ENCODE data around the gene CORO1C. TPM values are rescaled to one million over a fixed set of nuclear protein-coding genes. Genes with fewer than 3 reads are reported as not detected.
A peak's percentile ranks its signal among the peaks of the same experiment; 100 is the strongest.

The CORO1C gene
- polyA plus RNA-seq, 1 of the 3 experiments (the other 2 are of a cell fraction): 150 TPM

DNA sequence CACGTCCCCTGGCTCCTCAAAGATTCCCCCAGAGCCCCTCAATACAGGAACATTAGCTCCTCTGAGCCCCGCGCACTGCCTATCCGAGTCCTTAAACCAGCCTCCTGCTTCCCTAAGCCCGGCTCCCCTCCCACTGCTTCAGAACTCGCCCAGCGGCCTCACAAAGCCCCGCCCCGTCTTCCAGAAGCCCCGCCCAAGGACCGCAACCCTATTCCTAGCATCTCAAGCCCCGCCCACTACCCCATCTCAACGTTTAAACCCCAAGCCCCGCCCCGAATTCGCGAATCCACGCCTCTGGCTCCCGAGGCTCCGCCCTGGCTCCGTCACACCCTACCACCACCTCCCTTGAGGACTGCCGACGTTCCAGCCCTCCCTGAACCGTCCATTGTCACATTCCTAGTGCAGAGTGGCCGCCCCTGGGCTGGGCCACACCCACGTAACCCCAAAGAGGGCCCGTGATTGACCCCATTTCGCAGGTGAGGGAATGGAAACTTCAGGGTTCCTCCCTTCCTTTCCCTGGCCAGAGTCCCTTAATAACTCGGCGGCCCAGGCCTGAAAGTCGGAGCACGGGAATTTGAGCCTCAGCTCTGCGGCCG is 646 bp upstream of the CORO1C start:
- POLR2A ChIA-PET: no interaction called here
- TF ChIP-seq, protein P1, sequence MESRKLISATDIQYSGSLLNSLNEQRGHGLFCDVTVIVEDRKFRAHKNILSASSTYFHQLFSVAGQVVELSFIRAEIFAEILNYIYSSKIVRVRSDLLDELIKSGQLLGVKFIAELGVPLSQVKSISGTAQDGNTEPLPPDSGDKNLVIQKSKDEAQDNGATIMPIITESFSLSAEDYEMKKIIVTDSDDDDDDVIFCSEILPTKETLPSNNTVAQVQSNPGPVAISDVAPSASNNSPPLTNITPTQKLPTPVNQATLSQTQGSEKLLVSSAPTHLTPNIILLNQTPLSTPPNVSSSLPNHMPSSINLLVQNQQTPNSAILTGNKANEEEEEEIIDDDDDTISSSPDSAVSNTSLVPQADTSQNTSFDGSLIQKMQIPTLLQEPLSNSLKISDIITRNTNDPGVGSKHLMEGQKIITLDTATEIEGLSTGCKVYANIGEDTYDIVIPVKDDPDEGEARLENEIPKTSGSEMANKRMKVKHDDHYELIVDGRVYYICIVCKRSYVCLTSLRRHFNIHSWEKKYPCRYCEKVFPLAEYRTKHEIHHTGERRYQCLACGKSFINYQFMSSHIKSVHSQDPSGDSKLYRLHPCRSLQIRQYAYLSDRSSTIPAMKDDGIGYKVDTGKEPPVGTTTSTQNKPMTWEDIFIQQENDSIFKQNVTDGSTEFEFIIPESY (IDR thresholded peaks at IDR 0.05; ENCODE audit: borderline replicate concordance, low read depth): no peak
- TF ChIP-seq RAD21 (IDR thresholded peaks at IDR 0.05; ENCODE audit: low read length) (no peak), SIN3A (IDR thresholded peaks at IDR 0.05; ENCODE audit: borderline replicate concordance, low read depth, low read length) (peak; percentile 5; the same call in 1 of the 2 replicates), FOXM1 (IDR thresholded peaks at IDR 0.05; ENCODE audit: low read depth) (no peak), TAF1 (IDR thresholded peaks at IDR 0.05; ENCODE audit: borderline replicate concordance, low read depth, low read length) (no peak), RCOR1 (IDR thresholded peaks at IDR 0.05; ENCODE audit: low read length) (0 out of 2 replicates have a peak, but pooled peaks have one; percentile 1), FOSL2 (IDR thresholded peaks at IDR 0.05; ENCODE audit: borderline replicate concordance, low read depth) (no peak), GATA2 (CRISPR knock-in tag; IDR thresholded peaks at IDR 0.05) (no peak), YY1 (IDR thresholded peaks at IDR 0.05; ENCODE audit: low read depth) (no peak)
- TF ChIP-seq, protein P2, sequence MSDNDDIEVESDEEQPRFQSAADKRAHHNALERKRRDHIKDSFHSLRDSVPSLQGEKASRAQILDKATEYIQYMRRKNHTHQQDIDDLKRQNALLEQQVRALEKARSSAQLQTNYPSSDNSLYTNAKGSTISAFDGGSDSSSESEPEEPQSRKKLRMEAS (IDR thresholded peaks at IDR 0.05; ENCODE audit: low read depth): no peak

DNA sequence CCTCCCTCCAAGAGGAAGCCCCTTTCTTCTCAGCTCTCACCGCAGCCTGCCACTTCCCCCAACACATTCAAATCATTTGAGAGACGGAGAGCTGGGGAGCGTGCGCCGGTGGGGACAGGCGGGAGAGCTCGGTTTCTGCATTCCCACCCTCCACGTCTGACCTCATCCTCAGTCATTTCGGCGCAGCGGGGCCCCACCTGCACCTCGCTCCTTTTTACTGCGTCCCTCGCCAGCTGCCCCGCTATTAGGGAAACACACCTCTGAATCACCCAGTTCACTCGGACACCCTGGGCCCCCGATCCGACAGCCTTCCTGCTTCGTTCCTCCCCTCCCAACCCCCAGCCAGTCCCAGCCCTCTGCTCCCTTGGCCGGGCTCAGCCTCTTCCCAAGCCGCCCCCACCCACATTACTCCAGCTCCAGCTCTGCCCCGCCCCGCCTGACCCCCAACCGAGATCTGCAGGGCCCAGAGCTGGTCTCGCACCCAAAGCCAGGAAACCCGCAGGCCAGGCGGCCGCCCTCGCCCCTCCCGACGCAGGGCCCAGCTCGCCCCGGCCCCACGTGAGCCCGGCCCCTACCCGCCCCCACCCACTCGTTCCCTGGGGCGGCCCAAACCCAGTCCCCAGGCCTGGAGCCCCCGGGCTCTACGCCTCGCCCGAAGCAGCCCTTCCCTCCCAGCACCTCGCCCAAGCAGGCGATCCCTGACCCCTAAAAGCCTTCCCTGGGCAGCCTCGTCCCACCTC is 783 bp downstream of the CORO1C start:
- under 1% methylated on average over 24 of the region's 45 CpGs for WGBS (ENCODE audit: low lambda C conversion rate)
- Histone ChIP-seq H3K4me2 (peak overlapping the region; percentile 76), H2AFZ (ENCODE audit: low read depth) (no peak overlapping the region), H3K79me2 (ENCODE audit: insufficient read depth) (peaks cover 58% of the 10 kb centered on the region), H3K27ac (ENCODE audit: low read depth in 2 of 2, low read length in 1 of 2) (peak overlapping the region; percentile 92 to 96), H3K4me3 (ENCODE audit: low read depth in 2 of 2, low read length in 1 of 2) (peak overlapping the region; percentile 80 to 90), H3F3A (replicated peaks; ENCODE audit: insufficient read depth) (peaks cover 31% of the 10 kb centered on the region), H4K20me1 (ENCODE audit: insufficient read depth) (peaks cover 37% of the 10 kb centered on the region), H3K4me1 (ENCODE audit: control insufficient read depth in 1 of 2, insufficient read depth in 2 of 2, low read depth in 1 of 2, low read length in 1 of 2) (peaks cover 13 to 23% of the 10 kb centered on the region in 2 experiments; a peak in 3 of 4 replicates), H3K27me3 (ENCODE audit: insufficient read depth) (no peaks in the 10 kb centered on the region), H3K9me2 (no peaks in the 10 kb centered on the region), H3K36me3 (replicated peaks in 1 of 2; ENCODE audit: control insufficient read depth in 1 of 2, insufficient read depth in 2 of 2, low read length in 1 of 2) (peaks cover 2 to 15% of the 10 kb centered on the region in 2 experiments), H3K9ac (peak overlapping the region; percentile 87), H3K9me3 (no peaks in the 10 kb centered on the region)
- ChIA-PET POLR2A (interaction anchor here (0.9 to 1.4 kb wide), 6 partner anchors 28 to 96 kb away, joined by 3 to 6 read pairs (median 4); no protein-coding TSS in a partner anchor), CTCF (interaction anchor here (0.7 to 1.9 kb wide), 5 partner anchors 29 to 96 kb away, joined by 3 to 18 read pairs (median 3); no protein-coding TSS in a partner anchor)
- peak; percentile 74 for DNase-seq
- TF ChIP-seq MEF2A (IDR thresholded peaks at IDR 0.05; ENCODE audit: borderline replicate concordance, low read depth) (no peak), TCF12 (IDR thresholded peaks at IDR 0.05) (peak; percentile 51), RXRA (IDR thresholded peaks at IDR 0.05; ENCODE audit: borderline replicate concordance, low read depth) (no peak), TAF1 (IDR thresholded peaks at IDR 0.05; ENCODE audit: borderline replicate concordance, low read depth, low read length) (peak; percentile 46; the same call in 1 of the 2 replicates), SIN3A (IDR thresholded peaks at IDR 0.05; ENCODE audit: borderline replicate concordance, low read depth, low read length) (0 out of 2 replicates have a peak, but pooled peaks have one; percentile 45), GATA2 (CRISPR knock-in tag; IDR thresholded peaks at IDR 0.05) (no peak), GABPA (IDR thresholded peaks at IDR 0.05; ENCODE audit: low read depth) (no peak), SMC3 (IDR thresholded peaks at IDR 0.05; ENCODE audit: low read depth, low read length) (no peak), POLR2AphosphoS5 (IDR thresholded peaks at IDR 0.05; ENCODE audit: low read depth, low read length) (peak; percentile 15; the same call in 1 of the 2 replicates), TEAD4 (IDR thresholded peaks at IDR 0.05; ENCODE audit: borderline replicate concordance, insufficient read depth) (no peak), EP300 (IDR thresholded peaks at IDR 0.05; ENCODE audit: borderline replicate concordance in 1 of 2, low read depth in 1 of 2, low read length in 1 of 2) (no peak)
- TF ChIP-seq, protein P3, sequence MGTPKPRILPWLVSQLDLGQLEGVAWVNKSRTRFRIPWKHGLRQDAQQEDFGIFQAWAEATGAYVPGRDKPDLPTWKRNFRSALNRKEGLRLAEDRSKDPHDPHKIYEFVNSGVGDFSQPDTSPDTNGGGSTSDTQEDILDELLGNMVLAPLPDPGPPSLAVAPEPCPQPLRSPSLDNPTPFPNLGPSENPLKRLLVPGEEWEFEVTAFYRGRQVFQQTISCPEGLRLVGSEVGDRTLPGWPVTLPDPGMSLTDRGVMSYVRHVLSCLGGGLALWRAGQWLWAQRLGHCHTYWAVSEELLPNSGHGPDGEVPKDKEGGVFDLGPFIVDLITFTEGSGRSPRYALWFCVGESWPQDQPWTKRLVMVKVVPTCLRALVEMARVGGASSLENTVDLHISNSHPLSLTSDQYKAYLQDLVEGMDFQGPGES (IDR thresholded peaks at IDR 0.05; ENCODE audit: low read depth, low read length): no peak
- TF ChIP-seq, protein P4, sequence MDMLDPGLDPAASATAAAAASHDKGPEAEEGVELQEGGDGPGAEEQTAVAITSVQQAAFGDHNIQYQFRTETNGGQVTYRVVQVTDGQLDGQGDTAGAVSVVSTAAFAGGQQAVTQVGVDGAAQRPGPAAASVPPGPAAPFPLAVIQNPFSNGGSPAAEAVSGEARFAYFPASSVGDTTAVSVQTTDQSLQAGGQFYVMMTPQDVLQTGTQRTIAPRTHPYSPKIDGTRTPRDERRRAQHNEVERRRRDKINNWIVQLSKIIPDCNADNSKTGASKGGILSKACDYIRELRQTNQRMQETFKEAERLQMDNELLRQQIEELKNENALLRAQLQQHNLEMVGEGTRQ (IDR thresholded peaks at IDR 0.05; ENCODE audit: borderline replicate concordance, low read depth, low read length): no peak
- TF ChIP-seq, protein P2 (IDR thresholded peaks at IDR 0.05; ENCODE audit: low read depth): peak; percentile 40; the same call in 1 of the 2 replicates

More for the DNA sequence above, 646 bp upstream of the CORO1C start:
- H3F3A ChIP-seq (replicated peaks; ENCODE audit: insufficient read depth): peaks cover 28% of the 10 kb centered on the region
- 13% methylated on average over 32 of the region's 34 CpGs for WGBS (ENCODE audit: low lambda C conversion rate)
- H3K36me3 ChIP-seq (replicated peaks in 1 of 2; ENCODE audit: control insufficient read depth in 1 of 2, insufficient read depth in 2 of 2, low read length in 1 of 2): peaks cover 2 to 14% of the 10 kb centered on the region in 2 experiments
- peaks cover 13 to 17% of the 10 kb centered on the region in 2 experiments; a peak in 3 of 4 replicates for H3K4me1 ChIP-seq (ENCODE audit: control insufficient read depth in 1 of 2, insufficient read depth in 2 of 2, low read depth in 1 of 2, low read length in 1 of 2)
- peaks cover 44% of the 10 kb centered on the region for H3K79me2 ChIP-seq (ENCODE audit: insufficient read depth)
- H3K9ac ChIP-seq: peak overlapping the region; percentile 83; the same call in 1 of the 2 replicates
- H4K20me1 ChIP-seq (ENCODE audit: insufficient read depth): peaks cover 32% of the 10 kb centered on the region
- CTCF ChIA-PET: interaction anchor here (0.5 to 1.6 kb wide), 11 partner anchors 8 to 95 kb away, joined by 3 to 5 read pairs (median 3); no protein-coding TSS in a partner anchor
- H3K4me3 ChIP-seq (ENCODE audit: low read depth in 2 of 2, low read length in 1 of 2): peak overlapping the region; percentile 80 to 90
- no peaks in the 10 kb centered on the region for H3K9me2 ChIP-seq
- H3K27me3 ChIP-seq (ENCODE audit: insufficient read depth): no peaks in the 10 kb centered on the region
- H3K27ac ChIP-seq (ENCODE audit: low read depth in 2 of 2, low read length in 1 of 2): peak overlapping the region; percentile 90 to 96
- peak; percentile 95 for DNase-seq
- H3K9me3 ChIP-seq: no peaks in the 10 kb centered on the region
- H2AFZ ChIP-seq (ENCODE audit: low read depth): peak overlapping the region; percentile 89
- peak overlapping the region; percentile 79; the same call in 1 of the 2 replicates for H3K4me2 ChIP-seq
